AG10803 (cell line): ENCODE data around the gene PKNOX2.

Experiments used
- DNase-seq: peaks from one replicate; pipeline ENCODE4 v3.0.0; 2010; ENCODE audit warnings: low read depth
- H3K4me3 ChIP-seq: 2 replicates; pipeline ENCODE4 v1.5.1; 2011; ENCODE audit warnings: mild to moderate bottlenecking, low read length, control low read depth
- TF ChIP-seq, protein P1 (sequence below): conservative IDR thresholded peaks from 2 replicates; pipeline ENCODE4 v1.5.1; 2011; ENCODE audit warnings: mild to moderate bottlenecking, low read length, control low read depth, inconsistent platforms

PKNOX2 gene

DNA sequence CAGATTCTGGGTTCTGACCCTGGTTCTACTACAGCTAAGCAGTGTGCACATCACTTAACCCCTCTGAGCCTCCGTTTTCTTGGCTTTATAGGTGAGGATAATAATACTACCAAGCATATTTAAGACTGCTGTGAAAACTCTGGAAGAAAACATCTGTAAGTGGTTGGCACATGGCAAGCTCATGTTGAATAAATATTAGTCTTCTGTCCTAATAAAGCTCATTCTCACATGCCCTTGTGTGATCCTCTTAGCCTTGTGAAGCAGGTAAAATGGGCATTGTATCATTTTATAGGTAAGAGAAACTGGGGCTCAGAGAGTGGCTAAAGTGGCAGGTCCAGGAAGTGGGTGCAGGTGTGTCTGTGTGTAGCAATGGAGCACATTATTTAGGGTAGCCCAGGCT is 8.5 kb downstream of the PKNOX2 start:
- TF ChIP-seq, protein P1, sequence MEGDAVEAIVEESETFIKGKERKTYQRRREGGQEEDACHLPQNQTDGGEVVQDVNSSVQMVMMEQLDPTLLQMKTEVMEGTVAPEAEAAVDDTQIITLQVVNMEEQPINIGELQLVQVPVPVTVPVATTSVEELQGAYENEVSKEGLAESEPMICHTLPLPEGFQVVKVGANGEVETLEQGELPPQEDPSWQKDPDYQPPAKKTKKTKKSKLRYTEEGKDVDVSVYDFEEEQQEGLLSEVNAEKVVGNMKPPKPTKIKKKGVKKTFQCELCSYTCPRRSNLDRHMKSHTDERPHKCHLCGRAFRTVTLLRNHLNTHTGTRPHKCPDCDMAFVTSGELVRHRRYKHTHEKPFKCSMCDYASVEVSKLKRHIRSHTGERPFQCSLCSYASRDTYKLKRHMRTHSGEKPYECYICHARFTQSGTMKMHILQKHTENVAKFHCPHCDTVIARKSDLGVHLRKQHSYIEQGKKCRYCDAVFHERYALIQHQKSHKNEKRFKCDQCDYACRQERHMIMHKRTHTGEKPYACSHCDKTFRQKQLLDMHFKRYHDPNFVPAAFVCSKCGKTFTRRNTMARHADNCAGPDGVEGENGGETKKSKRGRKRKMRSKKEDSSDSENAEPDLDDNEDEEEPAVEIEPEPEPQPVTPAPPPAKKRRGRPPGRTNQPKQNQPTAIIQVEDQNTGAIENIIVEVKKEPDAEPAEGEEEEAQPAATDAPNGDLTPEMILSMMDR: no peak
- no peak overlapping the region for H3K4me3 ChIP-seq
- DNase-seq: no peak

DNA sequence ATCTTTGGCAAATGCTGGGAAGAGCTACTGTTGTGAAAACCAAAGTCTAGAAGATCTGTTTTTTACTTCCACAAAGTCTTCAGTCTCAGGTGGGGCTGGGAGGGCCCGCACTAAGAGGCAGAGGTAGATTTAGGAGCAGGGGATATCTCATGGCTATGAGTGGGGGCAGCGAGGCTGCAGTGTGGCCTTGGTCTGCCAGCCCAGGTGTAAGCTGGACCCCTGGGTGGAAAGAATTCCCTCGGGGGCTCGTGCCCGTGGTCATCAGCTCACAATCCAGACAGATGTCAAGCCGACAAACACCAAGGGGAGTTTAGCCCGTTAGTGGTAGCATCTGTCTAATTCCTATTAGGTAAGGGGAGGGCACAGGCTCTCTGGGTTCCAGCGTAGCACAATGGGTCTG is 9.0 kb downstream of the PKNOX2 start:
- DNase-seq: no peak
- TF ChIP-seq, protein P1: no peak
- H3K4me3 ChIP-seq: no peak overlapping the region

DNA sequence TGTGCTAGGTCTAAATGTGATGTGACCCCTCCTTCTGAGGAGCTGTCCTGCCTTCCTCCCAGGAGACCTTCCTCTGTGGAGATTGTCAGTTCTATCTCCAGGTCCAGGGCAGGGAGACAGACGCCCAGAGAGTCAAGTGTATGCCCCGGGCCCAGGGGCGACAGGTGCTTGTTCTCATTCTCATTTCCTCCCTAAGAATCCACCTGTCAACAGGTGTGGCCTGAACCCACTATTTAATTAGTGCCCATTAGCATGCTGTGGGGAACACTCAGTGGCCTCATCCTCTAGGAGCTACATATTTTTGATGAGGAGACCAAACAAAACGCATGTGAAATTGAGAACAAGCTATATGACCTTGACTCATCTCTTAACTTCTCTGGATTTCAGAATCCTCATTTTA is 9.5 kb downstream of the PKNOX2 start:
- TF ChIP-seq, protein P1: no peak
- no peak overlapping the region for H3K4me3 ChIP-seq
- no peak for DNase-seq

DNA sequence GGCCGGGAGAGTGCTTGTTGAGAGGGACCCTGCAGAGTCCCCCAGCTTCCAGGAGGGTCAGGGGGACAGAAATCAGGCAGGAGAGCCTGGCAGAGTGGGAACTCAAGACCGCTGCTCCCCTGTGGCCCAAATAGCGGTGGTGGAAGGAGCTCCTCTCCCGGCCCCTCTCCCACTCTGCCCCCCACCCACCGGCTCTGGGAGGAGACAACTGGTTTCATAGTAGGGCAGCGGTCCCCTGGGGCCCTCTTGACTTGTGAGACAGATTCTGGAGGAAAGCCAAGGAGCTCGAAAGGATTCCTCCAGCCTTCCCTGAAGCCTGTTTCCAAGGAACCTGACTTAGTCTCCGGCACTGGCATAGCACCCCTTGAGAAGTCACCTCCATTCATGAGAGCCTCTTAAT is 10.1 kb downstream of the PKNOX2 start:
- no peak overlapping the region for H3K4me3 ChIP-seq
- DNase-seq: no peak
- TF ChIP-seq, protein P1: no peak

DNA sequence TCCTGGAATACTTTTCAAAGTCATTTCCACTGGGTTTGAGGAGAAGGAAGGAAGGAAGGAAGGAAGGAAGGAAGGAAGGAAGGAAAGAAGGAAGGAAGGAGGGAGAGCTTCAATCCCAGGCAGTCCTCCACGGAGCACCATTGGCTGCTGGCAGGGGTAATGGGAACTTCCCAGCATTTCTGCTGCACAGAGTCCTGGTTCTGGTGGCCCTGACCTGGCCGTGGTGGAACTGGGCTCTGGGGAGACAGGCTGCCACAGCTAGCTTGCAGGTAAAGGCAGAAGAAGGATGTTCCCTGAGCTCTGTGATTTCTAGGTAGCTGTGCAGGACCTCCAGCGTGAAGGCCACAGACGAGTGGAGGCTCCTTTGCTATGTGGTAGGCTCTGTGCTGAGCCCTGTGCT is 10.6 kb downstream of the PKNOX2 start:
- H3K4me3 ChIP-seq: no peak overlapping the region
- DNase-seq: no peak
- TF ChIP-seq, protein P1: no peak

DNA sequence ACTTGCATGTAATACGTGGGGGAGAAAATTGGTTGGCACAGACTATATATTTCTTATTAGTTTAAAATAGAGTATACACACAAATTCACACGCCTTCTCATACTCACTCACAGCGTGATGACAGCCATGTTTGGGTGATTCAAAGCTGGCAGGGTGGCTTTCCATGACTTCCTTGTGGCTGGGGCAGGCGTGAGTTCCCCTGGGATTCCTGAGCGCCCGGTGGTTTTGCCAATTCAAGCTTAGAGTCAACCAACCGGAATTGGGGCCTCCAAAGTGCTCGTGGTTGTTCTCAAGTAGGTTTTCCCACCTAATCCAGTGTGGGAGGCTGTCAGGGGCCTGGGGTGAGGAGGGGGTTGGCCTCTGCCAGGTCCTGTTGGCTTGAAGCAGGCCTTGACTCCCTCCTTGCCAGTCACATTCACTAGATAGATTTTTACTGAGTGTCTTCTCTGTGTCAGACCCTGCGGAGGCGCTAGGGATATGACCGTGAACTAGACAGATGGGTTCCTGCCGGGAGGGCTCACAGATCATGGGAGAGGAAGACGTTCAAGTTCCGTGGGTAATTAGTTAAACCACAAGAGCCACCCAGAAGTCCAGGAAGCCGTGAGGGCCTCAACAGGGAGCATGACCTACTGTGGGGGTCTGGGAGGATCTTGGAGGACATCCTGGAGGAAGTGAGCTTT is 11.5 kb downstream of the PKNOX2 start:
- no peak for DNase-seq
- no peak overlapping the region for H3K4me3 ChIP-seq
- TF ChIP-seq, protein P1: no peak

DNA sequence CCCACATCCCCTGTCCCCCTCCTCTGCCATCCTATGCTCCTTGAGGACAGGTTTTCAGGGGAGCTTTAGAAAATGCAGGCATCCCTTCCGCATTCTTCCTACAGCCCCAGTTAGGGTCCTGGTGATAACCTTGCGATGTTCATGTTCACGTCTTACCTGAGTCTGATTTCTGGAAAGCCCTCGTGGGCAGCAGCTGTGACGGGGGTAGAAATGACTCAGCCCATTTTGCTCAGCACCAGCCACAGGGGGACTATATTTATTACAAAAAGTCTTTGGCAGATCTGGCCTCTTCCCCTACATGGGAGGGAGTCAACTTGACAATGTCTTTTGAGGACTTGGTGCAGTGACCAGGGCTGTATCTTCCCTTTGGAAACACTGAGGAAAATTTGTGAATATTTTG is 12.3 kb downstream of the PKNOX2 start:
- TF ChIP-seq, protein P1: no peak
- no peak for DNase-seq
- no peak overlapping the region for H3K4me3 ChIP-seq
